Activated T-helper 9 cell treated with anti-CD3 and anti-CD28 coated beads, Interleukin-2, amount 50 U/mL, for 16 hours (primary cell): ENCODE results near the gene MYF5.

Experiments used
- DNase-seq: peaks from one replicate; pipeline ENCODE4 v3.0.0-alpha.2; 2020; ENCODE audit warnings: low read depth

Gene MYF5

GRCh38 chr12:80707830-80708258, 8.9 kb upstream of the MYF5 start:
- no peak for DNase-seq

GRCh38 chr12:80708259-80708974, 8.3 kb upstream of the MYF5 start:
- DNase-seq = no peak

- no peak for DNase-seq
Observed at GRCh38 chr12:80708975-80709328, 7.8 kb upstream of the MYF5 start.

- no peak for DNase-seq
Observed at GRCh38 chr12:80709811-80710726, 6.6 kb upstream of the MYF5 start.

- no peak for DNase-seq
Observed at GRCh38 chr12:80710727-80711449, 5.8 kb upstream of the MYF5 start.

- DNase-seq = no peak
Observed at GRCh38 chr12:80711866-80712265, 4.8 kb upstream of the MYF5 start.

GRCh38 chr12:80712866-80713265, 3.8 kb upstream of the MYF5 start:
- DNase-seq = no peak

GRCh38 chr12:80713419-80713818, 3.3 kb upstream of the MYF5 start:
- DNase-seq = no peak

- no peak for DNase-seq
Observed at GRCh38 chr12:80714055-80714454, 2.7 kb upstream of the MYF5 start.

GRCh38 chr12:80714846-80715245, 1.9 kb upstream of the MYF5 start:
- no peak for DNase-seq

- no peak for DNase-seq
Observed at GRCh38 chr12:80715713-80716249, 931 bp upstream of the MYF5 start.

GRCh38 chr12:80717856-80718255, 1.1 kb downstream of the MYF5 start:
- no peak for DNase-seq

GRCh38 chr12:80720516-80720915, 3.8 kb downstream of the MYF5 start:
- DNase-seq = no peak

- DNase-seq = no peak
Observed at GRCh38 chr12:80721326-80721725, 4.6 kb downstream of the MYF5 start.

GRCh38 chr12:80745851-80746505, 29.3 kb downstream of the MYF5 start:
- no peak for DNase-seq

GRCh38 chr12:80747800-80748199, 31.1 kb downstream of the MYF5 start:
- no peak for DNase-seq

GRCh38 chr12:80749456-80749855, 32.7 kb downstream of the MYF5 start:
- DNase-seq = no peak

- no peak for DNase-seq
Observed at GRCh38 chr12:80752464-80752863, 35.8 kb downstream of the MYF5 start.

- DNase-seq = no peak
Observed at GRCh38 chr12:80754274-80754673, 37.6 kb downstream of the MYF5 start.

- DNase-seq = no peak
Observed at GRCh38 chr12:80756875-80757274, 40.2 kb downstream of the MYF5 start.

GRCh38 chr12:80761838-80762237, 45.1 kb downstream of the MYF5 start:
- DNase-seq = no peak

- no peak for DNase-seq
Observed at GRCh38 chr12:80763874-80764273, 47.2 kb downstream of the MYF5 start.
